Astrocyte (in vitro differentiated cells and primary cell): Measurements from ENCODE around the gene STXBP5. TPM values are rescaled to one million over a fixed set of nuclear protein-coding genes. Genes with fewer than 3 reads are reported as not detected.
A peak's percentile ranks its signal among the peaks of the same experiment; 100 is the strongest.

Experiments
- DNase-seq: peaks from one replicate; pipeline ENCODE4 v3.0.0-alpha.2; 2010; ENCODE audit warnings: low read depth
- FAIRE-seq: peaks from 2 replicates; lab custom pipeline; 2011; peaks lifted over from hg19 to GRCh38; lab: Jason Lieb, UNC
- H2AFZ ChIP-seq: 2 replicates; pipeline ENCODE4 v1.6.0; 2012; ENCODE audit warnings: low read depth, low read length, inconsistent platforms
- H3K27ac ChIP-seq: 2 replicates; pipeline ENCODE4 v1.5.1; 2011; ENCODE audit warnings: low read depth, low read length, inconsistent platforms
- H3K27me3 ChIP-seq: 2 replicates; pipeline ENCODE4 v1.6.0; 2011; ENCODE audit warnings: low read length, inconsistent platforms; ENCODE audit not compliant: insufficient read depth
- H3K36me3 ChIP-seq: 2 replicates; pipeline ENCODE4 v1.5.1; 2011; ENCODE audit warnings: low read length, inconsistent platforms; ENCODE audit not compliant: insufficient read depth
- H3K4me1 ChIP-seq: 2 replicates; pipeline ENCODE4 v1.5.1; 2011; ENCODE audit warnings: low read length, inconsistent platforms; ENCODE audit not compliant: insufficient read depth
- H3K4me2 ChIP-seq: 2 replicates; pipeline ENCODE4 v1.6.0; 2012; ENCODE audit warnings: low read length, inconsistent platforms
- H3K4me3 ChIP-seq: 2 replicates; pipeline ENCODE4 v1.5.1; 2011; ENCODE audit warnings: low read depth, mild to moderate bottlenecking, low read length, inconsistent platforms; ENCODE audit not compliant: insufficient read depth
- H3K79me2 ChIP-seq: 2 replicates; pipeline ENCODE4 v1.6.0; 2012; ENCODE audit warnings: mild to moderate bottlenecking, low read length, inconsistent platforms; ENCODE audit not compliant: insufficient read depth
- H3K9ac ChIP-seq: 2 replicates; pipeline ENCODE4 v1.6.0; 2012; ENCODE audit warnings: mild to moderate bottlenecking, low read length, inconsistent platforms
- H3K9me3 ChIP-seq: 2 replicates; pipeline ENCODE4 v1.5.1; 2012; ENCODE audit warnings: low read depth, mild to moderate bottlenecking, low read length, inconsistent platforms; ENCODE audit not compliant: insufficient read depth
- H4K20me1 ChIP-seq: 2 replicates; pipeline ENCODE4 v1.6.0; 2012; ENCODE audit warnings: low read length, inconsistent platforms; ENCODE audit not compliant: insufficient read depth
- H3K27ac Mint-ChIP-seq: one replicate; pipeline ENCODE4 v1.8.0; 2021; ENCODE audit warnings: mild to moderate bottlenecking, mixed read lengths; ENCODE audit not compliant: unreplicated experiment
- H3K27me3 Mint-ChIP-seq: one replicate; pipeline ENCODE4 v1.8.0; 2021; ENCODE audit warnings: low read depth, mixed read lengths; ENCODE audit not compliant: unreplicated experiment
- H3K36me3 Mint-ChIP-seq: one replicate; pipeline ENCODE4 v1.8.0; 2021; ENCODE audit warnings: low read depth, mixed read lengths; ENCODE audit not compliant: unreplicated experiment
- H3K4me1 Mint-ChIP-seq: one replicate; pipeline ENCODE4 v1.8.0; 2021; ENCODE audit warnings: low read depth, mixed read lengths; ENCODE audit not compliant: unreplicated experiment
- H3K4me3 Mint-ChIP-seq: one replicate; pipeline ENCODE4 v1.8.0; 2021; ENCODE audit warnings: mild to moderate bottlenecking, moderate library complexity, mixed read lengths; ENCODE audit not compliant: unreplicated experiment
- H3K9me3 Mint-ChIP-seq: one replicate; pipeline ENCODE4 v1.8.0; 2021; ENCODE audit warnings: mild to moderate bottlenecking, mixed read lengths; ENCODE audit not compliant: unreplicated experiment
- CTCF ChIP-seq: IDR thresholded peaks from 2 replicates; pipeline ENCODE4 v1.5.1; 2011; ENCODE audit warnings: low read depth, mild to moderate bottlenecking, inconsistent platforms, low read length, moderate library complexity; ENCODE audit not compliant: insufficient read depth
- EZH2 ChIP-seq: IDR thresholded peaks from 2 replicates; pipeline ENCODE4 v1.6.1; 2012; ENCODE audit warnings: mild to moderate bottlenecking, low read length, inconsistent platforms; ENCODE audit not compliant: insufficient read depth
- total RNA-seq: library from RNA; stranded (reverse); gene quantifications from 2 replicates; pipeline ENCODE4 v1.2.1, GENCODE V29; 2021

STXBP5 gene
- total RNA-seq, 1 donor from 2014 or later, result 25.7 TPM

GRCh38 chr6:147381712-147382111, 177.5 kb downstream of the STXBP5 start:
- Mint-ChIP-seq H3K4me3 (no peak overlapping the region), H3K36me3 (peaks cover 12% of the 10 kb centered on the region)
- H3K9ac ChIP-seq, result no peak overlapping the region

DNA sequence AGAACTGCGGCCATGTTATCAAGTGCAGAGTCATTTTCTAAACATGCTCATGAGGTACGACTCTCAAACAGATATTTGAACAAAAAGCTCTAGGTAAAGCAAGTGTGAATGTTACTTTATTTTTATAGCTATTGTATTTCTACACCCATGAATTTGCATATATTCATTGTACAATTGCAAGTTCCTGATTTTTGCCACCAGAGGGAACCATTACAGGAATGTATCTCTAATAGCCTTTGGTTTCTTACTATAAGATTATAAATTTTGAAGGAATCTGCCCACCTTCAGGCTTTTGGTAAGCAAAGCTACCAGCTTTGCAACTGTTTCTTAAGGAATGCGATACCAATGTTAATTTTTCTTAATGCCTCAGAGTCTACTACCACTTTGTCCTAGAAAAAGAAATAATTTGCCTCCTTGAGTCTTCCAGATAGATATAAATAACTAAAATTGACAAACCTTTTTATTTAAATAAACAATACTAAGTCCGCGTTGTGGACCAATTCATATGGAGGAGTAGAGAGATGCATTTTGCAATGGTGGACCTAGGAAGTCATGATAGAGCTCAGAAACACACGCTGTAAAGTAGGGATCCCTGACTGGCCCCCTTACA, 178.8 kb downstream of the STXBP5 start:
- Mint-ChIP-seq H3K27me3 (no peaks in the 10 kb centered on the region), H3K4me3 (no peak overlapping the region), H3K27ac (no peak overlapping the region), H3K36me3 (peaks cover 12% of the 10 kb centered on the region), H3K9me3 (no peaks in the 10 kb centered on the region), H3K4me1 (peaks cover 3% of the 10 kb centered on the region)
- Histone ChIP-seq H3K4me3 (no peak overlapping the region), H3K4me1 (no peaks in the 10 kb centered on the region), H3K4me2 (no peak overlapping the region), H3K9ac (no peak overlapping the region), H3K79me2 (no peaks in the 10 kb centered on the region), H3K27ac (no peak overlapping the region), H4K20me1 (no peaks in the 10 kb centered on the region), H2AFZ (no peak overlapping the region), H3K27me3 (no peaks in the 10 kb centered on the region), H3K36me3 (peaks cover 12% of the 10 kb centered on the region), H3K9me3 (no peaks in the 10 kb centered on the region)
- peak; percentile 55 for FAIRE-seq
- TF ChIP-seq EZH2 (no peak), CTCF (peak; percentile 64)
- peak; percentile 35 for DNase-seq

More at GRCh38 chr6:147381712-147382111, 177.5 kb downstream of the STXBP5 start:
- Mint-ChIP-seq H3K4me1 (peaks cover 3% of the 10 kb centered on the region), H3K9me3 (no peaks in the 10 kb centered on the region), H3K27ac (no peak overlapping the region), H3K27me3 (no peaks in the 10 kb centered on the region)
- H3K27me3 ChIP-seq, result no peaks in the 10 kb centered on the region
- H3K4me2 ChIP-seq, result peak overlapping the region; percentile 14
- no peaks in the 10 kb centered on the region for H4K20me1 ChIP-seq
- peak; percentile 52 for FAIRE-seq
- H3K27ac ChIP-seq, result no peak overlapping the region
- H3K79me2 ChIP-seq, result no peaks in the 10 kb centered on the region
- no peak for TF ChIP-seq CTCF
- TF ChIP-seq EZH2, result no peak
- H3K36me3 ChIP-seq, result peaks cover 12% of the 10 kb centered on the region
- H3K4me3 ChIP-seq, result no peak overlapping the region
- DNase-seq, result peak; percentile 64
- no peaks in the 10 kb centered on the region for H3K4me1 ChIP-seq
- H3K9me3 ChIP-seq, result no peaks in the 10 kb centered on the region
- no peak overlapping the region for H2AFZ ChIP-seq

GRCh38 chr6:147384029-147384428, 179.8 kb downstream of the STXBP5 start:
- FAIRE-seq, result no peak
- no peak overlapping the region for H3K27ac Mint-ChIP-seq
- H3K9me3 ChIP-seq, result no peaks in the 10 kb centered on the region
- no peak for TF ChIP-seq CTCF
- no peak for TF ChIP-seq EZH2
- no peak overlapping the region for H3K9ac ChIP-seq
- H3K4me1 ChIP-seq, result no peaks in the 10 kb centered on the region
- no peaks in the 10 kb centered on the region for H3K27me3 ChIP-seq
- H3K36me3 ChIP-seq, result peaks cover 12% of the 10 kb centered on the region
- no peak overlapping the region for H2AFZ ChIP-seq
- peaks cover 3% of the 10 kb centered on the region for H3K4me1 Mint-ChIP-seq
- H3K27ac ChIP-seq, result no peak overlapping the region
- DNase-seq, result no peak
- H3K4me3 Mint-ChIP-seq, result no peak overlapping the region
- H3K4me3 ChIP-seq, result no peak overlapping the region
- H3K4me2 ChIP-seq, result no peak overlapping the region
- no peaks in the 10 kb centered on the region for H3K79me2 ChIP-seq
- no peaks in the 10 kb centered on the region for H4K20me1 ChIP-seq
- H3K36me3 Mint-ChIP-seq, result peaks cover 12% of the 10 kb centered on the region
- H3K9me3 Mint-ChIP-seq, result no peaks in the 10 kb centered on the region
- no peaks in the 10 kb centered on the region for H3K27me3 Mint-ChIP-seq
